ENCODE measurements around the gene MARK1.

- TF ChIP-seq, protein P1, sequence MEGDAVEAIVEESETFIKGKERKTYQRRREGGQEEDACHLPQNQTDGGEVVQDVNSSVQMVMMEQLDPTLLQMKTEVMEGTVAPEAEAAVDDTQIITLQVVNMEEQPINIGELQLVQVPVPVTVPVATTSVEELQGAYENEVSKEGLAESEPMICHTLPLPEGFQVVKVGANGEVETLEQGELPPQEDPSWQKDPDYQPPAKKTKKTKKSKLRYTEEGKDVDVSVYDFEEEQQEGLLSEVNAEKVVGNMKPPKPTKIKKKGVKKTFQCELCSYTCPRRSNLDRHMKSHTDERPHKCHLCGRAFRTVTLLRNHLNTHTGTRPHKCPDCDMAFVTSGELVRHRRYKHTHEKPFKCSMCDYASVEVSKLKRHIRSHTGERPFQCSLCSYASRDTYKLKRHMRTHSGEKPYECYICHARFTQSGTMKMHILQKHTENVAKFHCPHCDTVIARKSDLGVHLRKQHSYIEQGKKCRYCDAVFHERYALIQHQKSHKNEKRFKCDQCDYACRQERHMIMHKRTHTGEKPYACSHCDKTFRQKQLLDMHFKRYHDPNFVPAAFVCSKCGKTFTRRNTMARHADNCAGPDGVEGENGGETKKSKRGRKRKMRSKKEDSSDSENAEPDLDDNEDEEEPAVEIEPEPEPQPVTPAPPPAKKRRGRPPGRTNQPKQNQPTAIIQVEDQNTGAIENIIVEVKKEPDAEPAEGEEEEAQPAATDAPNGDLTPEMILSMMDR (IDR thresholded peaks at IDR 0.05), result no peak
- no peak for TF ChIP-seq POLR2A (IDR thresholded peaks at IDR 0.05)
Observed at GRCh38 chr1:220694866-220695382, 167.0 kb downstream of the MARK1 start.
